IMR-90 (cell line): ENCODE measurements around the gene PITX2. TPM values are rescaled to one million over a fixed set of nuclear protein-coding genes. Genes with fewer than 3 reads are reported as not detected.

Experiments
- ATAC-seq: fragments of 200-7000 bp; cut with Tn5 transposase; 2 replicates; pipeline ENCODE4 v1.9.1; 2020; ENCODE audit warnings: low read depth, mild to moderate bottlenecking, moderate library complexity
- BruUV-seq: library from RNA; stranded (reverse); fragments of 400-500 nt; replicated peaks from 2 replicates; lab custom pipeline; 2021; lab: Mats Ljungman, UMichigan
- CTCF ChIA-PET: fragments of 300-600 bp; formaldehyde crosslinking; extraction: SDS; loops from one replicate; lab custom pipeline; 2021; ENCODE audit warnings: antibody characterized with exemption; lab: Yijun Ruan, JAX
- POLR2A ChIA-PET: fragments of 300-600 bp; sonication (Branson Sonifier 250); formaldehyde crosslinking; loops from one replicate; lab custom pipeline; 2022; ENCODE audit warnings: antibody characterized with exemption; ENCODE audit not compliant: unreplicated experiment; lab: Charles Lee
- DNase-seq: peaks from one replicate; pipeline ENCODE4 v3.0.0; 2013
- H2AFZ ChIP-seq: replicated peaks from 2 replicates; pipeline ENCODE3; 2013; ENCODE audit warnings: low read length, mild to moderate bottlenecking; ENCODE audit not compliant: poor library complexity
- H2AK5ac ChIP-seq: 2 replicates; pipeline ENCODE4 v1.6.1; 2013; ENCODE audit warnings: low read depth, low read length, inconsistent platforms
- H2AK9ac ChIP-seq: replicated peaks from 2 replicates; pipeline ENCODE3; 2013; ENCODE audit warnings: mild to moderate bottlenecking, low read depth, low read length, moderate library complexity; ENCODE audit not compliant: poor library complexity
- H2BK120ac ChIP-seq: 2 replicates; pipeline ENCODE4 v1.6.1; 2013; ENCODE audit warnings: low read depth, low read length, inconsistent platforms
- H2BK15ac ChIP-seq: 3 replicates; pipeline ENCODE4 v1.6.1; 2013; ENCODE audit warnings: low read depth, low read length, inconsistent platforms
- H2BK20ac ChIP-seq: 2 replicates; pipeline ENCODE4 v1.6.1; 2013; ENCODE audit warnings: low read depth, mild to moderate bottlenecking, inconsistent platforms, low read length, moderate library complexity
- H2BK5ac ChIP-seq: 2 replicates; pipeline ENCODE4 v1.6.1; 2013; ENCODE audit warnings: mild to moderate bottlenecking, low read depth, low read length, inconsistent platforms; ENCODE audit not compliant: poor library complexity, severe bottlenecking
- H3K14ac ChIP-seq: replicated peaks from 2 replicates; pipeline ENCODE4 v1.6.1; 2013; ENCODE audit warnings: low read depth, low read length, inconsistent platforms
- H3K18ac ChIP-seq: 2 replicates; pipeline ENCODE4 v1.6.1; 2013; ENCODE audit warnings: low read depth, low read length, control low read depth
- H3K23ac ChIP-seq: 2 replicates; pipeline ENCODE4 v1.6.1; 2013; ENCODE audit warnings: low read depth, low read length, inconsistent platforms
- H3K27ac ChIP-seq: 2 replicates; pipeline ENCODE4 v1.5.1; 2013; ENCODE audit warnings: mild to moderate bottlenecking, control low read depth, low read length; ENCODE audit not compliant: insufficient read depth
- H3K27me3 ChIP-seq: 2 replicates; pipeline ENCODE4 v1.6.1; 2013; ENCODE audit warnings: low read length; ENCODE audit not compliant: control insufficient read depth, insufficient read depth
- H3K36me3 ChIP-seq: 2 replicates; pipeline ENCODE4 v1.6.1; 2013; ENCODE audit warnings: low read length, mixed read lengths; ENCODE audit not compliant: control insufficient read depth, insufficient read depth
- H3K4ac ChIP-seq: 2 replicates; pipeline ENCODE4 v1.6.1; 2013; ENCODE audit warnings: low read depth, low read length, inconsistent platforms
- H3K4me1 ChIP-seq: 2 replicates; pipeline ENCODE4 v1.6.1; 2013; ENCODE audit warnings: low read length, mixed read lengths; ENCODE audit not compliant: control insufficient read depth, insufficient read depth
- H3K4me2 ChIP-seq: 2 replicates; pipeline ENCODE4 v1.6.1; 2013; ENCODE audit warnings: low read depth, mild to moderate bottlenecking, control low read depth, low read length, moderate library complexity
- H3K4me3 ChIP-seq: 2 replicates; pipeline ENCODE4 v1.5.1; 2013; ENCODE audit warnings: low read depth, mild to moderate bottlenecking, control low read depth, low read length, moderate library complexity; ENCODE audit not compliant: insufficient read depth
- H3K56ac ChIP-seq: 2 replicates; pipeline ENCODE4 v1.6.1; 2013; ENCODE audit warnings: low read length, inconsistent platforms; ENCODE audit not compliant: insufficient read depth; ENCODE audit errors: extremely low read depth
- H3K79me1 ChIP-seq, 2 experiments: 2 replicates each; pipeline ENCODE4 v1.6.1; 2013; ENCODE audit warnings: low read length in 2 of 2, inconsistent platforms in 1 of 2, low read depth in 1 of 2
- H3K9ac ChIP-seq: 2 replicates; pipeline ENCODE4 v1.6.1; 2013; ENCODE audit warnings: low read depth, low read length, control low read depth
- H3K9me1 ChIP-seq: 2 replicates; pipeline ENCODE4 v1.6.1; 2013; ENCODE audit warnings: low read length, inconsistent platforms; ENCODE audit not compliant: insufficient read depth
- H3K9me3 ChIP-seq: 2 replicates; pipeline ENCODE4 v1.6.1; 2013; ENCODE audit warnings: low read length; ENCODE audit not compliant: control insufficient read depth, insufficient read depth
- H4K20me1 ChIP-seq: 2 replicates; pipeline ENCODE4 v1.6.1; 2013; ENCODE audit warnings: low read length, inconsistent platforms; ENCODE audit not compliant: insufficient read depth
- H4K5ac ChIP-seq: 2 replicates; pipeline ENCODE4 v1.6.1; 2013; ENCODE audit warnings: mild to moderate bottlenecking, low read depth, low read length, control low read depth
- H4K8ac ChIP-seq, 2 experiments: 2 replicates each; pipeline ENCODE4 v1.6.1; 2013; ENCODE audit warnings: low read depth in 2 of 2, low read length in 2 of 2, control low read depth in 1 of 2, inconsistent platforms in 1 of 2
- H4K91ac ChIP-seq: 2 replicates; pipeline ENCODE4 v1.6.1; 2013; ENCODE audit warnings: low read depth, low read length, inconsistent platforms; ENCODE audit not compliant: insufficient read depth
- CHD1 ChIP-seq: IDR thresholded peaks from 2 replicates; pipeline ENCODE4 v1.6.1; 2012; ENCODE audit warnings: low read depth, low read length, improper control_type of control experiment
- CTCF ChIP-seq: conservative IDR thresholded peaks from 2 replicates; pipeline ENCODE4 v1.5.1; 2012; ENCODE audit warnings: mild to moderate bottlenecking, low read depth, low read length, improper control_type of control experiment
- RAD21 ChIP-seq: IDR thresholded peaks from 2 replicates; pipeline ENCODE4 v1.6.1; 2012; ENCODE audit warnings: low read length, improper control_type of control experiment
- SMC3 ChIP-seq: fragments of 150-350 bp; IDR thresholded peaks from 2 replicates; pipeline ENCODE4 v1.6.1; 2016; ENCODE audit warnings: low read depth, mild to moderate bottlenecking, antibody characterized with exemption, low read length, moderate library complexity
- WGBS, 2 experiments: methylation state at CpG; one replicate each; pipeline versions ENCODE4 v1.1.5 to v1.1.7; 2013; ENCODE audit warnings: missing lambda C conversion rate in 2 of 2; ENCODE audit not compliant: insufficient read length in 1 of 2; ENCODE audit errors: extremely low coverage in 2 of 2; 5-methylcytosine and 5-hydroxymethylcytosine counted together
- dilution Hi-C: fragments of 300-500 bp; cut with HindIII; formaldehyde crosslinking; loops from one replicate; pipeline ENCODE4 v1.14.3; 2018; ENCODE audit warnings: low sequenced_read_pairs; ENCODE audit not compliant: unreplicated experiment
- in situ Hi-C: fragments of 300-500 bp; cut with MboI; formaldehyde crosslinking; loops from 3 replicates; pipeline ENCODE4 v1.14.3; 2019; ENCODE audit warnings: low sequenced_read_pairs, inconsistent platforms, mixed read lengths
- intact Hi-C: fragments of 100-400 bp; cut with micrococcal nuclease; formaldehyde crosslinking; loops from 2 replicates; pipeline ENCODE4 v1.10.0; 2022
- polyA plus RNA-seq, 3 experiments: library from polyadenylated mRNA; depleted of rRNA; stranded (reverse); fragments of >200 nt; gene quantifications; 2 replicates each; pipeline ENCODE4 v1.2.3, GENCODE V29; 2012; ENCODE audit warnings: low replicate concordance in 1 of 3
- total RNA-seq: library from RNA; depleted of rRNA; stranded (reverse); fragments of >200 nt; gene quantifications from 2 replicates; pipeline ENCODE4 v1.2.3, GENCODE V29; 2012

The PITX2 gene
- total and polyA plus RNA-seq, 2 of the 4 experiments (the other 2 are of a cell fraction), result 3.0 to 6.3 TPM

- H4K8ac ChIP-seq, result no peak overlapping the region
- H2AK5ac ChIP-seq, result no peak overlapping the region
- H3K27me3 ChIP-seq, result peaks cover 76% of the 10 kb centered on the region
- no peaks in the 10 kb centered on the region for H3K36me3 ChIP-seq
- no peak overlapping the region for H2BK15ac ChIP-seq
- H3K9ac ChIP-seq, result no peak overlapping the region
- no peak overlapping the region for H3K4ac ChIP-seq
- no peak overlapping the region for H4K91ac ChIP-seq
- TF ChIP-seq RAD21 (no peak), CHD1 (no peak), CTCF (no peak), SMC3 (no peak)
- no peak for DNase-seq
- no peaks in the 10 kb centered on the region for H3K9me1 ChIP-seq
- ChIA-PET CTCF (no interaction called here), POLR2A (no interaction called here)
- H3K27ac ChIP-seq, result no peak overlapping the region
- no peak overlapping the region for H3K18ac ChIP-seq
- H2AK9ac ChIP-seq, result no peak overlapping the region
- peaks cover 8% of the 10 kb centered on the region for H3K9me3 ChIP-seq
- in situ Hi-C loops (no loop called here), dilution Hi-C loops (no loop called here), intact Hi-C loops (no loop called here)
- no peak overlapping the region for H4K5ac ChIP-seq
- no peaks in the 10 kb centered on the region for H3K4me1 ChIP-seq
- no TSS peak for BruUV-seq
- H2BK5ac ChIP-seq, result no peak overlapping the region
- WGBS, 2 experiments, result no CpG with 5 or more reads among the region's 3 CpGs
- no peak overlapping the region for H2AFZ ChIP-seq
- no peak overlapping the region for H3K4me3 ChIP-seq
- no peak overlapping the region for H3K14ac ChIP-seq
- H3K56ac ChIP-seq, result no peak overlapping the region
- no peak overlapping the region for H3K4me2 ChIP-seq
- no peaks in the 10 kb centered on the region for H4K20me1 ChIP-seq
- ATAC-seq, result no peak
- no peaks in the 10 kb centered on the region for H3K79me1 ChIP-seq
- no peak overlapping the region for H3K23ac ChIP-seq
- H2BK20ac ChIP-seq, result no peak overlapping the region
- H2BK120ac ChIP-seq, result no peak overlapping the region
These were observed 1.5 kb upstream of the PITX2 start for GRCh38 chr4:110624398-110624780.
